ENCODE results near the gene DDX21. TPM values are rescaled to one million over a fixed set of nuclear protein-coding genes. Genes with fewer than 3 reads are reported as not detected.
A peak's percentile ranks its signal among the peaks of the same experiment; 100 is the strongest.
"Not testable (repeated sequence)": the region's sequence is repeated elsewhere in the genome, so short reads cannot be mapped to it uniquely, and the experiment has no call there.

DDX21 gene
- total RNA-seq, result 136 TPM

DNA sequence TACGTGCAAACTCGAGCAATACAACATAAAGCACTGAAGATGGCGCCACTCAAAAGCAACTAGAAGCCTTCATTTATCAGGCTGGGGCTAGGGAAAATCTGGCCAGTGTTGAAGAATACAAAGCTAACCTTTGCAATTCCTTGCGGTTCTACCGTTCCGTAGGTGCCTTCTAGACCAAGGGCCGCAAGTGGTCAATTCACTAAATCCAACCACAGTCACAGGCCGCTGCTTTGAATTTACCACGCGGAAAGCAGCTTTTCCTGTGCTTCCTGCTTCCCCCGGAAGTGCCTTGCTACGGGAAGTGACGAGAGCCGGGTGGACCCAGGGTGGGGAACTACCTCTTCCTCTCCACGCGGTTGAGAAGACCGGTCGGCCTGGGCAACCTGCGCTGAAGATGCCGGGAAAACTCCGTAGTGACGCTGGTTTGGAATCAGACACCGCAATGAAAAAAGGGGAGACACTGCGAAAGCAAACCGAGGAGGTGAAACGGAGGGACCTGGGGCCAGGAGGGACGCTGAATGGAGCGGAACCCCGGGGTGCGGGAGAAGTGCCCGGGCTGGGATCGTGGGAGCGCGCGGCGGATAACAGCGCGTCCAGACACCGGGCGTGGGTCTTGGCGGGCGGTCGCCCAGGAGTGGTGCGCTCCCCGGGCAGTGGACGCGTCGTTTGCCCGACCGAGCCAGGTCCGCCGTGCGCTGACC is at the start of gene DDX21:
Gene DDX21 (plus strand): TSS at position 339 of the 701 bp plus-strand sequence. CDS start 56 bp downstream, at position 395.
- Histone ChIP-seq H3K9me3 (ENCODE audit: low read depth, low read length) (no peaks in the 10 kb centered on the region), H3K4me3 (ENCODE audit: low read length) (peak within 1 kb of the TSS; percentile 96), H3K27me3 (ENCODE audit: insufficient read depth, low read length) (no peaks in the 10 kb centered on the region), H3K4me1 (ENCODE audit: insufficient read depth, low read length) (peaks cover 40% of the 10 kb centered on the region)

- Histone ChIP-seq H3K27me3 (ENCODE audit: insufficient read depth, low read length) (no peaks in the 10 kb centered on the region), H3K9me3 (ENCODE audit: low read depth, low read length) (no peaks in the 10 kb centered on the region), H3K4me1 (ENCODE audit: insufficient read depth, low read length) (no peaks in the 10 kb centered on the region), H3K4me3 (ENCODE audit: low read length) (no peak overlapping the region)
Observed at GRCh38 chr10:68924593-68924992, 31.4 kb upstream of the DDX21 start.

- Histone ChIP-seq H3K9me3 (ENCODE audit: low read depth, low read length) (no peaks in the 10 kb centered on the region), H3K4me3 (ENCODE audit: low read length) (no peak overlapping the region), H3K27me3 (ENCODE audit: insufficient read depth, low read length) (no peaks in the 10 kb centered on the region)
Observed at GRCh38 chr10:68925489-68925888, 30.5 kb upstream of the DDX21 start.

DNA sequence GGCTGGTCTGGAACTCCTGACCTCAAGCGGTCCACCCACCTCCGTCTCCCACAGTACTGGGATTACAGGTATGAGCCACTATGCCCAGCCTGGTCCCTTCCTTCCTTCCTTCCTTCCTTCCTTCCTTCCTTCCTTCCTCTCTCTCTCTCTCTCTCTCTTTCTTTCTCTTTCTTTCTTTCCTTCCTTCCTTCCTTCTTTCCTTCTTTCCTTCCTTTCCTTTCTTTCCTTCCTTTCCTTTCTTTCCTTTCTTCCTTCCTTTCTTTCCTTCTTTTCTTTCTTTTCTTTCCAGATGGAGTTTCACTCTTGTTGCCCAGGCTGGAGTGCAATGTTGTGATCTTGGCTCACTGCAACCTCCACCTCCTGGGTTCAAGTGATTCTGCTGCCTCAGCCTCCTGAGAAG is 26.8 kb upstream of the DDX21 start:
- not testable (repeated sequence) for H3K9me3 ChIP-seq (ENCODE audit: low read depth, low read length); H3K4me3 ChIP-seq (ENCODE audit: low read length); H3K4me1 ChIP-seq (ENCODE audit: insufficient read depth, low read length); H3K27me3 ChIP-seq (ENCODE audit: insufficient read depth, low read length)

More at GRCh38 chr10:68925489-68925888, 30.5 kb upstream of the DDX21 start:
- no peaks in the 10 kb centered on the region for H3K4me1 ChIP-seq (ENCODE audit: insufficient read depth, low read length)

DNA sequence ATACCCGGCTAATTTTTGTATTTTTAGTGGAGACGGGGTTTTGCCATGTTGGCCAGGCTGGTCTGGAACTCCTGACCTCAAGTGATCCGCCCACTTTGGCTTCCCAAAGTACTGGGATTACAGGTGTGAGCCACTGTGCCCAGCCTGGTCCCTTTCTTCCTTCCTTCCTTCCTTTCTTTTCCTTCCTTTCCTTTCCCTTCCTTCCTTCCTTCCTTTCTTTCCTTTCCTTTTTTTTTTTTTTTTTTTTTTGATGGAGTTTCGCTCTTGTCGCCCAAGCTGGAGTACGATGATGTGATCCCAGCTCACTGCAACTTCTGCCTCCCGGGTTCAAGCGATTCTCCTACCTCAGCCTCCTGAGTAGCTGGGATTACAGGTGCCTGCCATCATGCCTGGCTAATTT is 26.1 kb upstream of the DDX21 start:
- H3K4me1 ChIP-seq (ENCODE audit: insufficient read depth, low read length); H3K4me3 ChIP-seq (ENCODE audit: low read length); H3K27me3 ChIP-seq (ENCODE audit: insufficient read depth, low read length); H3K9me3 ChIP-seq (ENCODE audit: low read depth, low read length): not testable (repeated sequence)

DNA sequence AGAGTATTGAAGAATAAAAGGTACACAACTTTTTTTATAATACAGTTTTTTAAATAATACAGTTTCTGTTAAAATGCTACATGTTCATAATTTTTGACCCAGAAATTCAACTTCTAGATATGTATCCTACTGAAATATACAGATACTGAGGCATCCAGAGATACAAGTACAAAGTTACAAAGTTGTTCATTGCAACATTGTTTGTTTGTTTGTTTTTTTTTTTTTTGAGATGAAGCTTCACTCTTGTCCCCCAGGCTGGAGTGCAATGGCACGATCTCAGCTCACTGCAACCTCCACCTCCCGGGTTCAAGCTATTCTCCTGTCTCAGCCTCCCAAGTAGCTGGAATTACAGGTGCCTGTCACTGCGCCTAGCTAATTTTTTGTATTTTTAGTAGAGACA is 23.1 kb upstream of the DDX21 start:
- H3K9me3 ChIP-seq (ENCODE audit: low read depth, low read length); H3K27me3 ChIP-seq (ENCODE audit: insufficient read depth, low read length); H3K4me1 ChIP-seq (ENCODE audit: insufficient read depth, low read length); H3K4me3 ChIP-seq (ENCODE audit: low read length): not testable (repeated sequence)

GRCh38 chr10:68934994-68935393 is 21.0 kb upstream of the DDX21 start:
- no peaks in the 10 kb centered on the region for H3K9me3 ChIP-seq (ENCODE audit: low read depth, low read length)
- no peak overlapping the region for H3K4me3 ChIP-seq (ENCODE audit: low read length)

DNA sequence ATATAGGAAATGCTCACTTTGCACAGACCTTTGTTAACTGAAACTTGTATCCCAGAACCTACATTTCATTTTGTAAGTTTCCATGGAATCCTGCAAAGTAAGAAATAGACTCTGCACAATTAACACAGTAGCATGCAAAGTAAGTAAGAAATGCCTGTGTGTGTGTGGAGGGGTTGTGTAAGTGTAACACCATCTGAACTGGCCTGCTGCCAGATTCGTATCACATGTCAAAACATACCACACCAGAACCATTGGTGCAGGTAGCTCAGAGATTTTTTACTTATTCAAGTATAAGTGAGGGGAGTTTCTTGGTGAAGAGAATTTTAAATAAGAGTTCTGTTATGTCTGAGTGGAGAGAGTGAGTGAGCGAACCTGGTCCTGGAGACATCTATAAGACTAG is 17.9 kb upstream of the DDX21 start:
- Histone ChIP-seq H3K4me1 (ENCODE audit: insufficient read depth, low read length) (no peaks in the 10 kb centered on the region), H3K9me3 (ENCODE audit: low read depth, low read length) (no peaks in the 10 kb centered on the region), H3K4me3 (ENCODE audit: low read length) (no peak overlapping the region), H3K27me3 (ENCODE audit: insufficient read depth, low read length) (no peaks in the 10 kb centered on the region)

More at GRCh38 chr10:68934994-68935393, 21.0 kb upstream of the DDX21 start:
- no peaks in the 10 kb centered on the region for H3K4me1 ChIP-seq (ENCODE audit: insufficient read depth, low read length)
- H3K27me3 ChIP-seq (ENCODE audit: insufficient read depth, low read length), result no peaks in the 10 kb centered on the region

GRCh38 chr10:68938884-68939283 is 17.1 kb upstream of the DDX21 start:
- Histone ChIP-seq H3K4me3 (ENCODE audit: low read length) (no peak overlapping the region), H3K27me3 (ENCODE audit: insufficient read depth, low read length) (no peaks in the 10 kb centered on the region), H3K9me3 (ENCODE audit: low read depth, low read length) (no peaks in the 10 kb centered on the region), H3K4me1 (ENCODE audit: insufficient read depth, low read length) (no peaks in the 10 kb centered on the region)

DNA sequence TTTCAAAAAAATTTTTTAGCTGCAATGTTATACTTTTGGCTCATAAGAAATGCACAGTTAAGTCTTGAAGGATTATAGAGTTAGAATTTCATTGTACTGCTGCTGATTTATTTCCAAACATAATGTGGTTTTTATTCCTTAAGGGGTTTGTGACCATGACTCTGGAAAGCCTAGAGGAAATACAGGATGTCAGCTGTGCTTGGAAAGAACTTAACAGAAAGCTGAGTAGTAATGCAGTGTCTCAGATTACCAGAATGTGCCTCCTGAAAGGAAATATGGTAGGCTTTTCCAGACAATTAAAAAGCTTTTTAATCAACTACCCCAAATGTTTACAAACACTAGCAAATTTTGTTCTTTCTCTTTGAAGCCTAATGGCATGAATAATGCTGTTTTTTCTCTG is 15.1 kb upstream of the DDX21 start:
- not testable (repeated sequence) for H3K9me3 ChIP-seq (ENCODE audit: low read depth, low read length); H3K27me3 ChIP-seq (ENCODE audit: insufficient read depth, low read length); H3K4me3 ChIP-seq (ENCODE audit: low read length); H3K4me1 ChIP-seq (ENCODE audit: insufficient read depth, low read length)

GRCh38 chr10:68950598-68950997 is 5.4 kb upstream of the DDX21 start:
- Histone ChIP-seq H3K4me3 (ENCODE audit: low read length) (no peak overlapping the region), H3K9me3 (ENCODE audit: low read depth, low read length) (no peaks in the 10 kb centered on the region), H3K27me3 (ENCODE audit: insufficient read depth, low read length) (no peaks in the 10 kb centered on the region), H3K4me1 (ENCODE audit: insufficient read depth, low read length) (peaks cover 10% of the 10 kb centered on the region)

DNA sequence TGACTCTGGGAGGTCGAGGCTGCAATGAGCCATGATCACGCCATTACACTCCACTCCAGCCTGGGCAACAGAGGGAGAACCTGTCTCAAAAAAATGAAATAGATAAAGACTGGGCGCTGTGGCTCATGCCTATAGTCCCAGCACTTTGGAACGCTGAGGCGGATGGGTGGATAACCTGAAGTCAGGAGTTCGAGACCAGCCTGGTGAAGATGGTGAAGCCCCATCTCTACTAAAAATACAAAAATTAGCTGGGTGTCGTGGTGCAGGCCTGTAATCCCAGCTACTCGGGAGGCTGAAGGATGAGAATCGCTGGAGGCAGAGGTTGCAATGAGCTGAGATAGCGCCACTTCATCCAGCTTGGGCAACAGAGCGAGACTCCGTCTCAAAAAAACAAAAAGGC is 1.1 kb upstream of the DDX21 start:
- Histone ChIP-seq H3K27me3 (ENCODE audit: insufficient read depth, low read length) (no peaks in the 10 kb centered on the region), H3K4me1 (ENCODE audit: insufficient read depth, low read length) (peaks cover 36% of the 10 kb centered on the region), H3K9me3 (ENCODE audit: low read depth, low read length) (no peaks in the 10 kb centered on the region), H3K4me3 (ENCODE audit: low read length) (no peak overlapping the region)

- peak overlapping the region; percentile 96 for H3K4me3 ChIP-seq (ENCODE audit: low read length)
- H3K27me3 ChIP-seq (ENCODE audit: insufficient read depth, low read length), result no peaks in the 10 kb centered on the region
- peaks cover 40% of the 10 kb centered on the region for H3K4me1 ChIP-seq (ENCODE audit: insufficient read depth, low read length)
- H3K9me3 ChIP-seq (ENCODE audit: low read depth, low read length), result no peaks in the 10 kb centered on the region
Observed at GRCh38 chr10:68955355-68955831, 577 bp upstream of the DDX21 start.

GRCh38 chr10:68957284-68957615 is 1.3 kb downstream of the DDX21 start:
- H3K4me1 ChIP-seq (ENCODE audit: insufficient read depth, low read length), result peaks cover 40% of the 10 kb centered on the region
- no peaks in the 10 kb centered on the region for H3K9me3 ChIP-seq (ENCODE audit: low read depth, low read length)
- H3K4me3 ChIP-seq (ENCODE audit: low read length), result peak overlapping the region; percentile 96

DNA sequence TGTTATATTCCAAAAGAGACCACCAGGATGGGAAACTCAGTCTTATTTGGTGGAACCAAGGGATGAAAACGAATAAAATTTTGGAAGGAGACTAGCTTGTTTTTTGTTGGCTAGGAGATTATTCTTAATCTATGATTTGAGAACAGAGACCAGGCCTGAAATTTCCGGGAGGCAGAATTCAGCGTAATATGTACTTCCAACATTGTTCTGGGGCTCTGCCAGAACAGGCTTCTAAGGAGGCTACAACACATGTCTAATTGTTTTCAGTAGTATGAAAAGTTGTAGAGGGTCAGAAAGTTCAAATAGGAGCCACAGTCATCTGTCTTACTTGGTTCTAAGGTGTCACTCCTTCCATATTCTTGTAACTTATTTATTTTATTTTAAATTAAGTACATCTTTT is 1.7 kb downstream of the DDX21 start:
- Histone ChIP-seq H3K9me3 (ENCODE audit: low read depth, low read length) (no peaks in the 10 kb centered on the region), H3K4me3 (ENCODE audit: low read length) (peak overlapping the region; percentile 96), H3K27me3 (ENCODE audit: insufficient read depth, low read length) (no peaks in the 10 kb centered on the region), H3K4me1 (ENCODE audit: insufficient read depth, low read length) (peaks cover 40% of the 10 kb centered on the region)

More at GRCh38 chr10:68957284-68957615, 1.3 kb downstream of the DDX21 start:
- no peaks in the 10 kb centered on the region for H3K27me3 ChIP-seq (ENCODE audit: insufficient read depth, low read length)
